Measurements from ENCODE around the gene FOXP1.

DNA sequence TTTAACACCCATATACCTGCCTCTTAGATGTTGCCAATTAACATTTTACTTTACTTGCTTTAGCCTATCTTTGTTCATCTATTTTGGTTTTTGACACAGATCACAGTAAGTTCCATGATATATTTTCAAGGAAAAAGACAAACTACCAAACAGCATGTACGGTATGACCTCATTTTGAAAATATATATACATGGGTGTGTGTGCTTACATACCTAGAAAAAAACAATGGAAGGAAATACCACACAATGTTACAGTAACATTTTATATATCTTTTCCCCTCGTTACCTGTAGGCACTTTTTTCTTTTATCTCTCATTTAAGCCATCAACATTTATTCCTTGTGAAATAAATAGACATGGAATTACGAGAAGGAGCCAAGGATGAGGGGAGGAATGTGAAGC, 170.0 kb downstream of the FOXP1 start:
- TF ChIP-seq, protein P1, sequence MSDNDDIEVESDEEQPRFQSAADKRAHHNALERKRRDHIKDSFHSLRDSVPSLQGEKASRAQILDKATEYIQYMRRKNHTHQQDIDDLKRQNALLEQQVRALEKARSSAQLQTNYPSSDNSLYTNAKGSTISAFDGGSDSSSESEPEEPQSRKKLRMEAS (IDR thresholded peaks at IDR 0.05) = no peak
- TF ChIP-seq, protein P2, sequence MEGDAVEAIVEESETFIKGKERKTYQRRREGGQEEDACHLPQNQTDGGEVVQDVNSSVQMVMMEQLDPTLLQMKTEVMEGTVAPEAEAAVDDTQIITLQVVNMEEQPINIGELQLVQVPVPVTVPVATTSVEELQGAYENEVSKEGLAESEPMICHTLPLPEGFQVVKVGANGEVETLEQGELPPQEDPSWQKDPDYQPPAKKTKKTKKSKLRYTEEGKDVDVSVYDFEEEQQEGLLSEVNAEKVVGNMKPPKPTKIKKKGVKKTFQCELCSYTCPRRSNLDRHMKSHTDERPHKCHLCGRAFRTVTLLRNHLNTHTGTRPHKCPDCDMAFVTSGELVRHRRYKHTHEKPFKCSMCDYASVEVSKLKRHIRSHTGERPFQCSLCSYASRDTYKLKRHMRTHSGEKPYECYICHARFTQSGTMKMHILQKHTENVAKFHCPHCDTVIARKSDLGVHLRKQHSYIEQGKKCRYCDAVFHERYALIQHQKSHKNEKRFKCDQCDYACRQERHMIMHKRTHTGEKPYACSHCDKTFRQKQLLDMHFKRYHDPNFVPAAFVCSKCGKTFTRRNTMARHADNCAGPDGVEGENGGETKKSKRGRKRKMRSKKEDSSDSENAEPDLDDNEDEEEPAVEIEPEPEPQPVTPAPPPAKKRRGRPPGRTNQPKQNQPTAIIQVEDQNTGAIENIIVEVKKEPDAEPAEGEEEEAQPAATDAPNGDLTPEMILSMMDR (IDR thresholded peaks at IDR 0.05; ENCODE audit: low read depth, low read length, missing input control) = no peak
- no peak for TF ChIP-seq GABPA (IDR thresholded peaks at IDR 0.05 in 1 of 2, conservative IDR thresholded peaks at IDR 0.05 in 1 of 2)
- TF ChIP-seq YY1 (IDR thresholded peaks at IDR 0.05) = no peak
